Measurements from ENCODE around the gene ZNF662. TPM values are rescaled to one million over a fixed set of nuclear protein-coding genes. Genes with fewer than 3 reads are reported as not detected.

Gene ZNF662
- total RNA-seq, 1 experiment from 2014 or later = not detected

- intact Hi-C loops (cut with micrococcal nuclease) = no loop called here
- BruUV-seq (replicated peaks) = no TSS peak
- H3K4me2 ChIP-seq (ENCODE audit: low read length) = no peak overlapping the region
- DNase-seq (ENCODE audit: low read depth, low spot score) (no peak), ATAC-seq (no peak)
- H3K27ac ChIP-seq (ENCODE audit: low read depth, low read length) = no peak overlapping the region
- H3K9ac ChIP-seq (ENCODE audit: low read length) = no peak overlapping the region
- no peaks in the 10 kb centered on the region for H3K27me3 ChIP-seq (ENCODE audit: insufficient read depth, low read length)
- ChIA-PET RAD21 (ENCODE audit: low non-redundant PET in 1 of 2, low total read pairs in 2 of 2, uncharacterized antibody in 2 of 2, unreplicated experiment in 2 of 2) (no interaction called here), CTCF (no interaction called here), POLR2A (no interaction called here)
- H3K9me3 ChIP-seq (ENCODE audit: control insufficient read depth in 1 of 2, insufficient read depth in 1 of 2, low read depth in 1 of 2, low read length in 2 of 2) = no peaks in the 10 kb centered on the region
- no peaks in the 10 kb centered on the region for H3K36me3 ChIP-seq (ENCODE audit: control insufficient read depth in 1 of 2, insufficient read depth in 2 of 2, low read length in 2 of 2)
- no peaks in the 10 kb centered on the region for H3K4me1 ChIP-seq (ENCODE audit: control insufficient read depth in 1 of 2, insufficient read depth in 2 of 2, low read length in 2 of 2)
- no peaks in the 10 kb centered on the region for H3K9me2 ChIP-seq (ENCODE audit: insufficient read depth)
- H2AFZ ChIP-seq (ENCODE audit: low read depth, low read length, poor library complexity, severe bottlenecking) = no peak overlapping the region
- TF ChIP-seq EGR1 (IDR thresholded peaks at IDR 0.05; ENCODE audit: low read depth) (no peak), JUND (IDR thresholded peaks at IDR 0.05) (no peak), POLR2A (IDR thresholded peaks at IDR 0.05; ENCODE audit: borderline replicate concordance, extremely low read depth, insufficient read depth, insufficient read length) (no peak), RAD21 (IDR thresholded peaks at IDR 0.05; ENCODE audit: low read depth) (no peak), POLR2AphosphoS5 (IDR thresholded peaks at IDR 0.05; ENCODE audit: low read depth, low read length) (no peak)
- no peaks in the 10 kb centered on the region for H4K20me1 ChIP-seq (ENCODE audit: insufficient read depth)
- no peak overlapping the region for H3K4me3 ChIP-seq (replicated peaks in 1 of 2; ENCODE audit: low read depth in 1 of 2, low read length in 2 of 2)
- H3K79me2 ChIP-seq (ENCODE audit: insufficient read depth, low read length) = no peaks in the 10 kb centered on the region
Observed at GRCh38 chr3:42874749-42875148, 31.2 kb upstream of the ZNF662 start.

- no peak for ATAC-seq
- H3K79me2 ChIP-seq (ENCODE audit: insufficient read depth, low read length) = no peaks in the 10 kb centered on the region
- H3K27me3 ChIP-seq (ENCODE audit: insufficient read depth, low read length) = no peaks in the 10 kb centered on the region
- RAD21 ChIA-PET (ENCODE audit: low non-redundant PET in 1 of 2, low total read pairs in 2 of 2, uncharacterized antibody in 2 of 2, unreplicated experiment in 2 of 2) = no interaction called here
- peaks cover 0 to 2% of the 10 kb centered on the region in 2 experiments; a peak in 2 of 4 replicates for H3K4me1 ChIP-seq (ENCODE audit: control insufficient read depth in 1 of 2, insufficient read depth in 2 of 2, low read length in 2 of 2)
- no peaks in the 10 kb centered on the region for H3K9me3 ChIP-seq (ENCODE audit: control insufficient read depth in 1 of 2, insufficient read depth in 1 of 2, low read depth in 1 of 2, low read length in 2 of 2)
- H3K9me2 ChIP-seq (ENCODE audit: insufficient read depth) = no peaks in the 10 kb centered on the region
- no peak within 1 kb of the TSS for H2AFZ ChIP-seq (ENCODE audit: low read depth, low read length, poor library complexity, severe bottlenecking)
- no peak within 1 kb of the TSS for H3K4me3 ChIP-seq (replicated peaks in 1 of 2; ENCODE audit: low read depth in 1 of 2, low read length in 2 of 2)
- intact Hi-C loops (cut with micrococcal nuclease) = no loop called here
- CTCF ChIA-PET = no interaction called here
- H4K20me1 ChIP-seq (ENCODE audit: insufficient read depth) = no peaks in the 10 kb centered on the region
- no TSS peak for BruUV-seq (replicated peaks)
- no peak within 1 kb of the TSS for H3K4me2 ChIP-seq (ENCODE audit: low read length)
- no peaks in the 10 kb centered on the region for H3K36me3 ChIP-seq (ENCODE audit: control insufficient read depth in 1 of 2, insufficient read depth in 2 of 2, low read length in 2 of 2)
- H3K27ac ChIP-seq (ENCODE audit: low read depth, low read length) = no peak within 1 kb of the TSS
- no peak for DNase-seq (ENCODE audit: low read depth, low spot score)
- POLR2A ChIA-PET = no interaction called here
- TF ChIP-seq FOSL1 (IDR thresholded peaks at IDR 0.05; ENCODE audit: low read depth) (no peak), ELF1 (IDR thresholded peaks at IDR 0.05; ENCODE audit: borderline replicate concordance, low read depth) (no peak), SRF (IDR thresholded peaks at IDR 0.05; ENCODE audit: low read depth) (no peak), YY1 (IDR thresholded peaks at IDR 0.05; ENCODE audit: extremely low read depth, insufficient replicate concordance, low read depth, low read length) (no peak)
- H3K9ac ChIP-seq (ENCODE audit: low read length) = no peak within 1 kb of the TSS
Observed at GRCh38 chr3:42875325-42876151, 30.4 kb upstream of the ZNF662 start, which contains the start of gene CYP8B1. TSS of gene CYP8B1 (minus strand) at chr3:42875879. CDS start at chr3:42875816, 63 bp downstream.
